CD4-positive, alpha-beta T cell (primary cell): Measurements from ENCODE around the gene USB1. TPM values are rescaled to one million over a fixed set of nuclear protein-coding genes. Genes with fewer than 3 reads are reported as not detected.

Experiments used
- ATAC-seq: fragments of 200-7000 bp; cut with Tn5 transposase; one replicate; pipeline ENCODE4 v1.10.0; 2022; ENCODE audit warnings: mild to moderate bottlenecking; ENCODE audit not compliant: poor library complexity
- CTCF ChIA-PET: fragments of 350-600 bp; sonication (Branson Sonifier 250); formaldehyde crosslinking; loops from one replicate; lab custom pipeline; 2021; ENCODE audit warnings: antibody characterized with exemption, inconsistent platforms; lab: Charles Lee
- POLR2A ChIA-PET: fragments of 350-600 bp; sonication (Branson Sonifier 250); formaldehyde crosslinking; loops from one replicate; lab custom pipeline; 2021; ENCODE audit warnings: antibody characterized with exemption, inconsistent platforms; lab: Charles Lee
- DNase-seq, 14 experiments: peaks; one replicate each; pipeline ENCODE4 v3.0.0-alpha.2; 2013 to 2020; ENCODE audit warnings: mixed read lengths in 2 of 14
- H3K27ac ChIP-seq, 2 donors: one replicate each; pipeline versions ENCODE4 v1.5.1 to v1.7.0; 2013; ENCODE audit warnings: low read length in 2 of 2, low read depth in 1 of 2, mild to moderate bottlenecking in 1 of 2
- H3K27me3 ChIP-seq, 2 experiments: 1 replicate in 1 of 2; 2 replicates in 1 of 2; pipeline versions ENCODE4 v1.6.1 to v1.7.0; 2013; ENCODE audit warnings: low read length in 2 of 2, control low read depth in 1 of 2, mild to moderate bottlenecking in 1 of 2, moderate library complexity in 1 of 2; ENCODE audit not compliant: insufficient read depth in 2 of 2, control insufficient read depth in 1 of 2
- H3K36me3 ChIP-seq: one replicate; pipeline ENCODE4 v1.6.1; 2013; ENCODE audit warnings: low read length, control low read depth; ENCODE audit not compliant: insufficient read depth
- H3K4me1 ChIP-seq: one replicate; pipeline ENCODE4 v1.6.1; 2013; ENCODE audit warnings: low read length, control low read depth; ENCODE audit not compliant: insufficient read depth
- H3K4me3 ChIP-seq: one replicate; pipeline ENCODE4 v1.5.1; 2013; ENCODE audit warnings: mild to moderate bottlenecking, low read length, moderate library complexity
- H3K9me3 ChIP-seq, 2 experiments: 1 replicate in 1 of 2; 2 replicates in 1 of 2; pipeline versions ENCODE4 v1.6.1 to v1.7.0; 2013; ENCODE audit warnings: low read length in 2 of 2, mild to moderate bottlenecking in 2 of 2, control low read depth in 1 of 2, moderate library complexity in 1 of 2; ENCODE audit not compliant: control insufficient read depth in 1 of 2, insufficient read depth in 1 of 2
- H3K27ac Mint-ChIP-seq: one replicate; pipeline ENCODE4 v1.8.0; 2020; ENCODE audit warnings: mixed read lengths
- H3K27me3 Mint-ChIP-seq: one replicate; pipeline ENCODE4 v1.8.0; 2021; ENCODE audit warnings: mixed read lengths
- H3K36me3 Mint-ChIP-seq: one replicate; pipeline ENCODE4 v1.8.0; 2021; ENCODE audit warnings: low read depth, mixed read lengths
- H3K4me1 Mint-ChIP-seq: one replicate; pipeline ENCODE4 v1.8.0; 2021; ENCODE audit warnings: low read depth, mixed read lengths
- H3K4me3 Mint-ChIP-seq: one replicate; pipeline ENCODE4 v1.8.0; 2020; ENCODE audit warnings: mild to moderate bottlenecking, mixed read lengths
- H3K9me3 Mint-ChIP-seq: one replicate; pipeline ENCODE4 v1.8.0; 2020; ENCODE audit warnings: mixed read lengths
- CTCF ChIP-seq: fragments of 200-600 bp; IDR thresholded peaks from one replicate; pipeline ENCODE4 v1.8.0; 2022; ENCODE audit warnings: antibody characterized with exemption, mild to moderate bottlenecking
- intact Hi-C, 2 experiments: fragments of 100-400 bp; cut with DNase I in 1 of 2; cut with micrococcal nuclease in 1 of 2; formaldehyde crosslinking; loops; one replicate each; pipeline versions ENCODE4 v1.15.1 to v1.9.0; 2023 to 2025; cut with DNase I, micrococcal nuclease
- total RNA-seq, 174 experiments: library from RNA in 2 of 174; stranded (reverse) in 2 of 174; gene quantifications; one replicate each; pipeline ENCODE4 v1.2.3 and lab custom pipeline; 2021 to 2026

USB1 gene
- total RNA-seq, 2 experiments from 2014 or later = 22.4 to 25.7 TPM

GRCh38 chr16:57998486-57998885 is 2.7 kb upstream of the USB1 start:
- intact Hi-C loops = loop anchor here (1.0 to 10.0 kb wide), 4 partner anchors 13 to 626 kb away; partner anchors contain the start of genes CNOT1 (in 1 of the 2) and KATNB1 (in 1 of the 2)
- peak overlapping the region; percentile 89 for H3K4me3 Mint-ChIP-seq
- H3K9me3 ChIP-seq = no peaks in the 10 kb centered on the region
- H3K4me3 ChIP-seq = peak overlapping the region; percentile 75
- TF ChIP-seq CTCF = no peak
- DNase-seq (peak; percentile 24 to 88 (median 53)), ATAC-seq (peak; percentile 10)
- peak overlapping the region; percentile 82 for H3K27ac Mint-ChIP-seq
- no peaks in the 10 kb centered on the region for H3K27me3 Mint-ChIP-seq
- ChIA-PET CTCF (no interaction called here), POLR2A (interaction anchor here (1.2 to 5.1 kb wide), 4 partner anchors 9 to 394 kb away, joined by 3 to 34 read pairs (median 10); partner anchors contain the start of genes CFAP20 and GINS3)
- H3K4me1 ChIP-seq = peaks cover 84% of the 10 kb centered on the region
- no peaks in the 10 kb centered on the region for H3K9me3 Mint-ChIP-seq
- peaks cover 68% of the 10 kb centered on the region for H3K4me1 Mint-ChIP-seq
- peaks cover 45% of the 10 kb centered on the region for H3K36me3 ChIP-seq
- peaks cover 66% of the 10 kb centered on the region for H3K36me3 Mint-ChIP-seq
- no peaks in the 10 kb centered on the region for H3K27me3 ChIP-seq
- H3K27ac ChIP-seq = peak overlapping the region; percentile 64 to 77

GRCh38 chr16:57998992-57999365 is 2.2 kb upstream of the USB1 start:
- peak overlapping the region; percentile 89 for H3K4me3 Mint-ChIP-seq
- no peak for TF ChIP-seq CTCF
- peaks cover 70% of the 10 kb centered on the region for H3K36me3 Mint-ChIP-seq
- Histone ChIP-seq H3K4me3 (peak overlapping the region; percentile 75), H3K27me3 (no peaks in the 10 kb centered on the region), H3K36me3 (peaks cover 40% of the 10 kb centered on the region), H3K4me1 (peaks cover 79% of the 10 kb centered on the region), H3K9me3 (no peaks in the 10 kb centered on the region), H3K27ac (peak overlapping the region; percentile 64 to 77)
- no peaks in the 10 kb centered on the region for H3K27me3 Mint-ChIP-seq
- intact Hi-C loops = loop anchor here (1.0 to 10.0 kb wide), 5 partner anchors 14 to 626 kb away; partner anchors contain the start of genes CNOT1 (in 1 of the 2) and KATNB1 (in 1 of the 2)
- ChIA-PET CTCF (interaction anchor here (0.9 to 1.5 kb wide), 3 partner anchors 16 to 233 kb away, joined by 3 to 4 read pairs (median 3); no protein-coding TSS in a partner anchor), POLR2A (interaction anchor here (1.2 to 5.1 kb wide), 6 partner anchors 9 to 393 kb away, joined by 3 to 34 read pairs (median 10); partner anchors contain the start of genes CFAP20 and GINS3)
- peak overlapping the region; percentile 82 for H3K27ac Mint-ChIP-seq
- H3K9me3 Mint-ChIP-seq = no peaks in the 10 kb centered on the region
- H3K4me1 Mint-ChIP-seq = peaks cover 72% of the 10 kb centered on the region
- DNase-seq (no peak), ATAC-seq (no peak)

- Mint-ChIP-seq H3K4me3 (peak overlapping the region; percentile 89), H3K27me3 (no peaks in the 10 kb centered on the region), H3K4me1 (peaks cover 71% of the 10 kb centered on the region), H3K27ac (peak overlapping the region; percentile 82), H3K36me3 (peaks cover 71% of the 10 kb centered on the region), H3K9me3 (no peaks in the 10 kb centered on the region)
- peaks cover 38% of the 10 kb centered on the region for H3K36me3 ChIP-seq
- H3K4me3 ChIP-seq = peak overlapping the region; percentile 75
- ChIA-PET POLR2A (interaction anchor here (0.8 to 5.1 kb wide), 8 partner anchors 10 to 393 kb away, joined by 3 to 34 read pairs (median 8); partner anchors contain the start of genes CFAP20, GINS3 and KATNB1), CTCF (interaction anchor here (0.9 to 1.5 kb wide), 6 partner anchors 12 to 264 kb away, joined by 3 to 5 read pairs (median 3); partner anchors contain the start of genes CFAP20 and KATNB1)
- peak; percentile 34 for ATAC-seq
- peak in 10 of 14 experiments; percentile 11 to 67 (median 40) for DNase-seq
- intact Hi-C loops = loop anchor here (1.0 to 10.0 kb wide), 4 partner anchors 100 to 625 kb away; partner anchors contain the start of genes CNOT1 (in 1 of the 2) and KATNB1 (in 1 of the 2)
- no peaks in the 10 kb centered on the region for H3K27me3 ChIP-seq
- H3K27ac ChIP-seq = peak overlapping the region; percentile 64 to 77
- no peaks in the 10 kb centered on the region for H3K9me3 ChIP-seq
- TF ChIP-seq CTCF = no peak
- H3K4me1 ChIP-seq = peaks cover 74% of the 10 kb centered on the region
These were observed 1.7 kb upstream of the USB1 start for GRCh38 chr16:57999366-57999970.
